GM12875 (cell line): ENCODE results near the gene RASL10A.
"Not testable (repeated sequence)": the region's sequence is repeated elsewhere in the genome, so short reads cannot be mapped to it uniquely, and the experiment has no call there.

Experiments
- H3K4me3 ChIP-seq: one replicate; pipeline ENCODE4 v1.5.1; 2011; ENCODE audit warnings: low read depth, low read length, control low read depth
- CTCF ChIP-seq: IDR thresholded peaks from 2 replicates; pipeline ENCODE4 v1.5.1; 2011; ENCODE audit warnings: low read depth, mild to moderate bottlenecking, control low read depth, inconsistent platforms, low read length, moderate library complexity, borderline replicate concordance; ENCODE audit not compliant: insufficient read depth

Gene RASL10A

GRCh38 chr22:29351042-29351441, 35.5 kb upstream of the RASL10A start:
- no peak for TF ChIP-seq CTCF
- no peak overlapping the region for H3K4me3 ChIP-seq

GRCh38 chr22:29348956-29349355, 33.5 kb upstream of the RASL10A start:
- H3K4me3 ChIP-seq, result no peak overlapping the region
- TF ChIP-seq CTCF, result no peak

- no peak overlapping the region for H3K4me3 ChIP-seq
- TF ChIP-seq CTCF, result no peak
These were observed 32.5 kb upstream of the RASL10A start for GRCh38 chr22:29348041-29348440.

- no peak overlapping the region for H3K4me3 ChIP-seq
- TF ChIP-seq CTCF, result no peak
These were observed 31.2 kb upstream of the RASL10A start for GRCh38 chr22:29346659-29347058.

GRCh38 chr22:29345932-29346331, 30.4 kb upstream of the RASL10A start:
- no peak overlapping the region for H3K4me3 ChIP-seq
- no peak for TF ChIP-seq CTCF

GRCh38 chr22:29344889-29345288, 29.4 kb upstream of the RASL10A start:
- not testable (repeated sequence) for H3K4me3 ChIP-seq

- no peak overlapping the region for H3K4me3 ChIP-seq
- no peak for TF ChIP-seq CTCF
These were observed 28.6 kb upstream of the RASL10A start for GRCh38 chr22:29344137-29344536.

- H3K4me3 ChIP-seq, result no peak overlapping the region
- no peak for TF ChIP-seq CTCF
These were observed 27.9 kb upstream of the RASL10A start for GRCh38 chr22:29343313-29343805.
